Fibroblast of mammary gland (primary cell): ENCODE measurements around the gene PYY.

Source experiments
- DNase-seq: peaks from one replicate; pipeline ENCODE4 v3.0.0-alpha.2; 2010; ENCODE audit warnings: low read depth
- H3K4me3 ChIP-seq: 2 replicates; pipeline ENCODE4 v1.5.1; 2011; ENCODE audit warnings: low read depth, mild to moderate bottlenecking, low read length, moderate library complexity; ENCODE audit not compliant: control insufficient read depth
- CTCF ChIP-seq: conservative IDR thresholded peaks from 2 replicates; pipeline ENCODE4 v1.5.1; 2011; ENCODE audit warnings: low read depth, low read length, inconsistent platforms; ENCODE audit not compliant: control insufficient read depth, insufficient read depth

The PYY gene

GRCh38 chr17:43916385-43916784 is 37.4 kb downstream of the PYY start:
- no peak for TF ChIP-seq CTCF
- no peak overlapping the region for H3K4me3 ChIP-seq
- no peak for DNase-seq

GRCh38 chr17:43915559-43915958 is 38.2 kb downstream of the PYY start:
- TF ChIP-seq CTCF, result no peak
- no peak overlapping the region for H3K4me3 ChIP-seq
- peak; percentile 47 for DNase-seq

- H3K4me3 ChIP-seq, result no peak overlapping the region
- TF ChIP-seq CTCF, result no peak
- DNase-seq, result no peak
Measured at GRCh38 chr17:43914451-43914850, 39.3 kb downstream of the PYY start.

- DNase-seq, result no peak
Measured at GRCh38 chr17:43913584-43913983, 40.2 kb downstream of the PYY start.

GRCh38 chr17:43912635-43913304 is 41.0 kb downstream of the PYY start:
- no peak for TF ChIP-seq CTCF
- H3K4me3 ChIP-seq, result no peak overlapping the region
- no peak for DNase-seq

More at GRCh38 chr17:43913584-43913983, 40.2 kb downstream of the PYY start:
- no peak overlapping the region for H3K4me3 ChIP-seq
- TF ChIP-seq CTCF, result no peak

GRCh38 chr17:43911904-43912303 is 41.8 kb downstream of the PYY start:
- no peak for TF ChIP-seq CTCF
- DNase-seq, result no peak
- H3K4me3 ChIP-seq, result no peak overlapping the region

- no peak for DNase-seq
- no peak overlapping the region for H3K4me3 ChIP-seq
- no peak for TF ChIP-seq CTCF
Measured at GRCh38 chr17:43909537-43910231, 44.1 kb downstream of the PYY start.
